ENCODE results near the gene MYH10. TPM values are rescaled to one million over a fixed set of nuclear protein-coding genes. Genes with fewer than 3 reads are reported as not detected.
"Not testable (repeated sequence)": the region's sequence is repeated elsewhere in the genome, so short reads cannot be mapped to it uniquely, and the experiment has no call there.

MYH10 gene
- total and polyA plus RNA-seq, 4 donors, result 9.1 to 79.1 (median 25.9) TPM

DNA sequence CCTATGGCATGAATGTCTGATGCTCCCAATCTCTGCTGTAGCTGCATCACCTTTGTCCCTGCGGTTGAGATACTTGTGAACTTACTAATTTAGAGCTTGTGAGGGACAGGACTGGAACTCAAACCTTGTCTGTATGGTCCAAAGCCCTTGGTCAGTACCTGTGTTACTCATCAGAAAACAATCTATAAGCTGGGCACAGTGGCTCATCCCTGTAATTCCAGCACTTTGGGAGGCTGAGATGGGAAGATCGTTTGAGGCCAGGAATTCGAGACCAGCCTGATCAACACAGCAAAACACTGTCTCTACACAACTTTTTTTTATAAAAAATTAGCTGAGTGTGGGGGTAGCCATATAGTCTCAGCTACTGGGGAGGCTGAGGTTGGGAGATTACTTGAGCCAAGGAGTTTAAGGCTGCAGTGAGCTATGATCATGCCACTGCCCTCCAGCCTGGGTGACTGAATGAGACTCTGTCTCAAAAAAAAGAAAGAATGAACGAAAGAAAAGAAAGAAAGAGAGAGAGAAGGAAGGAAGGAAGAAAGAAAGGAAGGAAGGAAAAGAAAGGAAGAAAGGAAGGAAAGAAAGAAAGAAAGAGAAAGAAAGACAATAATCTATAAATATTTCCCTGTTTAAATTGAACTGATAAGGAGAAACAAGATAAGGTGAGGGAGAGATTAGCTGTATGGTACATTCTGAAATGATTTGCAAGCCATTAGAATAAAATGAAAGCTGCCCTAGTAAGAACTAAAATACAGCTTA is 31.7 kb upstream of the MYH10 start:
- H3K27me3 ChIP-seq (ENCODE audit: control insufficient read depth in 4 of 4, insufficient read depth in 4 of 4, low read length in 3 of 4), result no peaks in the 10 kb centered on the region
- no peak overlapping the region for H3K9ac ChIP-seq (ENCODE audit: low read depth in 1 of 2, low read length in 2 of 2)
- no peak overlapping the region for H3K4me3 ChIP-seq (ENCODE audit: low read depth in 1 of 3, low read length in 3 of 3)
- no peaks in the 10 kb centered on the region for H3K4me1 ChIP-seq (ENCODE audit: control insufficient read depth in 4 of 4, insufficient read depth in 4 of 4, low read length in 3 of 4)
- 80% methylated on average over 4 of the region's 4 CpGs for whole genome bisulfite sequencing
- H3K36me3 ChIP-seq (ENCODE audit: control insufficient read depth in 4 of 4, insufficient read depth in 3 of 4, low read depth in 1 of 4, low read length in 3 of 4), result no peaks in the 10 kb centered on the region
- H3K27ac ChIP-seq (ENCODE audit: low read depth in 1 of 2, low read length in 2 of 2), result no peak overlapping the region
- TF ChIP-seq HNF4A (conservative IDR thresholded peaks at IDR 0.05), result no peak
- no peak for DNase-seq (ENCODE audit: low spot score)
- peaks cover 0 to 6% (median 0%) of the 10 kb centered on the region in 4 donors for H3K9me3 ChIP-seq (ENCODE audit: control insufficient read depth in 4 of 4, low read length in 3 of 4)

DNA sequence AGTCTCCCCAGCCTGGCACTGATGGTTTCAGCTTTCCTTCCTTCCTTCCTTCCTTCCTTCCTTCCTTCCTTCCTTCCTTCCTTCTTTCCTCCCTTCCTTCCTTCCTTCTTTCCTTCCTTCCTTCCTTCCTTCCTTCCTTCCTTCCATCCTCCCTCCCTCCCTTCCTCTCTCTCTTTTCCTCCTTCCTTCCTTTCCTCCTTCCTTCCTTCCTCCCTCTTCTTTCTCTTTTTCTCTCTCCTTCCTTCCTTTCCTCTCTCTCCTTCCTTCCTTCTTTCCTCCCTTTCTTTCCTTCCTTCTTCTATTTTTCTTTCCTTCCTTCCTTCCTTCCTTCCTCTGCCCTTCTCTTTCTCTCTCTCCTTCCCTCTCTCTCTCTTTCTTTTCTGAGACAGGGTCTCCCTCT is 30.2 kb upstream of the MYH10 start:
- H3K4me1 ChIP-seq (ENCODE audit: control insufficient read depth in 4 of 4, insufficient read depth in 4 of 4, low read length in 3 of 4); H3K27me3 ChIP-seq (ENCODE audit: control insufficient read depth in 4 of 4, insufficient read depth in 4 of 4, low read length in 3 of 4); H3K27ac ChIP-seq (ENCODE audit: low read depth in 1 of 2, low read length in 2 of 2); H3K4me3 ChIP-seq (ENCODE audit: low read depth in 1 of 3, low read length in 3 of 3); H3K9me3 ChIP-seq (ENCODE audit: control insufficient read depth in 4 of 4, low read length in 3 of 4); H3K9ac ChIP-seq (ENCODE audit: low read depth in 1 of 2, low read length in 2 of 2); H3K36me3 ChIP-seq (ENCODE audit: control insufficient read depth in 4 of 4, insufficient read depth in 3 of 4, low read depth in 1 of 4, low read length in 3 of 4); DNase-seq (ENCODE audit: low spot score): not testable (repeated sequence)

DNA sequence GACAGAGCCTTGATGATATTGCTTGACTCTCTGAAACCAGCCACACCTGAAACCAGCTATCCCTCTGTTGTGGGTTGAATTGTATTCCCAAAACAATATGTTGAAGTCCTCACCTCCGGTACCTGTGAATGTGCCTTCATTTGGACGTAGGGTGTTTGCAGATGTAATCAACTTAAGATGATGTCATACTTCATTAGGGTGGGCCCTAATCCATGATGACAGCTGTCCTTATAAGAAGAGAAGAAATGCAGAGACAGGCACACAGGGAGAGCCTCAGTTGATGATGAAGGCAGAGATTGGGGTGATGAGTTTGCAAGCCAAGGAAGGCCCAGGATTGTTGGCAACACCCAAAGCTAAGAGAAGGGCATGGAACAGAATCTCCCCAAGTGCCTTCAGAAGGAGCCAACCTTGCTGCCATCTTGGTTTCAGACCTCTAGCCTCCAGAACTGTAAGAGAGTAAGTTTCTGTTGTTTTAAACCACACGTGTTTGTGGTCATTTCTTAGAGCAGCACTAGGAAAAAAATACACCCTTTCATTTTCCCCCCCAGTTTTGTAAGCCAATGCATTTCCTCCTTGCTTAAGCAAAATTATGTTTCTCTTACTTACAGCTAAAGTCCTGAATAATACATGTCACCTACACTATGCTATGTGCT is 29.4 kb upstream of the MYH10 start:
- Histone ChIP-seq H3K27me3 (ENCODE audit: control insufficient read depth in 4 of 4, insufficient read depth in 4 of 4, low read length in 3 of 4) (no peaks in the 10 kb centered on the region), H3K9ac (ENCODE audit: low read depth in 1 of 2, low read length in 2 of 2) (no peak overlapping the region), H3K4me1 (ENCODE audit: control insufficient read depth in 4 of 4, insufficient read depth in 4 of 4, low read length in 3 of 4) (no peaks in the 10 kb centered on the region), H3K27ac (ENCODE audit: low read depth in 1 of 2, low read length in 2 of 2) (no peak overlapping the region), H3K36me3 (ENCODE audit: control insufficient read depth in 4 of 4, insufficient read depth in 3 of 4, low read depth in 1 of 4, low read length in 3 of 4) (no peaks in the 10 kb centered on the region), H3K9me3 (ENCODE audit: control insufficient read depth in 4 of 4, low read length in 3 of 4) (peaks cover 0 to 7% (median 0%) of the 10 kb centered on the region in 4 donors), H3K4me3 (ENCODE audit: low read depth in 1 of 3, low read length in 3 of 3) (no peak overlapping the region)
- no peak for DNase-seq (ENCODE audit: low spot score)
- no peak for TF ChIP-seq HNF4G (IDR thresholded peaks at IDR 0.05)
- no peak for TF ChIP-seq GABPA (IDR thresholded peaks at IDR 0.05 in 1 of 2, conservative IDR thresholded peaks at IDR 0.05 in 1 of 2)
- TF ChIP-seq, protein P1, sequence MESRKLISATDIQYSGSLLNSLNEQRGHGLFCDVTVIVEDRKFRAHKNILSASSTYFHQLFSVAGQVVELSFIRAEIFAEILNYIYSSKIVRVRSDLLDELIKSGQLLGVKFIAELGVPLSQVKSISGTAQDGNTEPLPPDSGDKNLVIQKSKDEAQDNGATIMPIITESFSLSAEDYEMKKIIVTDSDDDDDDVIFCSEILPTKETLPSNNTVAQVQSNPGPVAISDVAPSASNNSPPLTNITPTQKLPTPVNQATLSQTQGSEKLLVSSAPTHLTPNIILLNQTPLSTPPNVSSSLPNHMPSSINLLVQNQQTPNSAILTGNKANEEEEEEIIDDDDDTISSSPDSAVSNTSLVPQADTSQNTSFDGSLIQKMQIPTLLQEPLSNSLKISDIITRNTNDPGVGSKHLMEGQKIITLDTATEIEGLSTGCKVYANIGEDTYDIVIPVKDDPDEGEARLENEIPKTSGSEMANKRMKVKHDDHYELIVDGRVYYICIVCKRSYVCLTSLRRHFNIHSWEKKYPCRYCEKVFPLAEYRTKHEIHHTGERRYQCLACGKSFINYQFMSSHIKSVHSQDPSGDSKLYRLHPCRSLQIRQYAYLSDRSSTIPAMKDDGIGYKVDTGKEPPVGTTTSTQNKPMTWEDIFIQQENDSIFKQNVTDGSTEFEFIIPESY (IDR thresholded peaks at IDR 0.05), result no peak
- TF ChIP-seq, protein P2, sequence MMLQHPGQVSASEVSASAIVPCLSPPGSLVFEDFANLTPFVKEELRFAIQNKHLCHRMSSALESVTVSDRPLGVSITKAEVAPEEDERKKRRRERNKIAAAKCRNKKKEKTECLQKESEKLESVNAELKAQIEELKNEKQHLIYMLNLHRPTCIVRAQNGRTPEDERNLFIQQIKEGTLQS (IDR thresholded peaks at IDR 0.05), result no peak
- 77% methylated on average over 3 of the region's 3 CpGs for WGBS

DNA sequence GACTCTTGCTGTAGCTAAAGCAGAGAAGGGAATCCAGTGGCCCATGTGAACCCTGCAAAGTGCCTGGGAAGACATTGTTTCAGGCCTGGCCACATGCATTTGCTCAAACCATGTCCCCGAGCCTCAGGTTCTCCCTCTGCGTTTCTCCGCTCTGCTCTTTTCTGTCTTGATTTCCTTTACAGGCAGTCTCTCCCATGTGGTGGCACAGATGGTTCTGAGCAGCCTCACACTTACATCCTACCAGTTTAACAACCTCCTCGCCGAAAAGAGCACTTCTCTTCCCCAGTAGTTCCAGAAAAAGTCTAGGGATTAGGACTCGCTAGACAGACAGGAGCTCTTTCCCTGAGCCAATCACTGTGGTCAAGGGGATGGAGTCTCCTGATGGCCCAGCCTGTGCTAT is 28.3 kb upstream of the MYH10 start:
- H3K27me3 ChIP-seq (ENCODE audit: control insufficient read depth in 4 of 4, insufficient read depth in 4 of 4, low read length in 3 of 4), result no peaks in the 10 kb centered on the region
- no peak overlapping the region for H3K9ac ChIP-seq (ENCODE audit: low read depth in 1 of 2, low read length in 2 of 2)
- H3K4me1 ChIP-seq (ENCODE audit: control insufficient read depth in 4 of 4, insufficient read depth in 4 of 4, low read length in 3 of 4), result no peaks in the 10 kb centered on the region
- TF ChIP-seq FOXA1 (IDR thresholded peaks at IDR 0.05) (no peak), JUND (IDR thresholded peaks at IDR 0.05) (no peak), RXRA (IDR thresholded peaks at IDR 0.05) (no peak)
- TF ChIP-seq, protein P3, sequence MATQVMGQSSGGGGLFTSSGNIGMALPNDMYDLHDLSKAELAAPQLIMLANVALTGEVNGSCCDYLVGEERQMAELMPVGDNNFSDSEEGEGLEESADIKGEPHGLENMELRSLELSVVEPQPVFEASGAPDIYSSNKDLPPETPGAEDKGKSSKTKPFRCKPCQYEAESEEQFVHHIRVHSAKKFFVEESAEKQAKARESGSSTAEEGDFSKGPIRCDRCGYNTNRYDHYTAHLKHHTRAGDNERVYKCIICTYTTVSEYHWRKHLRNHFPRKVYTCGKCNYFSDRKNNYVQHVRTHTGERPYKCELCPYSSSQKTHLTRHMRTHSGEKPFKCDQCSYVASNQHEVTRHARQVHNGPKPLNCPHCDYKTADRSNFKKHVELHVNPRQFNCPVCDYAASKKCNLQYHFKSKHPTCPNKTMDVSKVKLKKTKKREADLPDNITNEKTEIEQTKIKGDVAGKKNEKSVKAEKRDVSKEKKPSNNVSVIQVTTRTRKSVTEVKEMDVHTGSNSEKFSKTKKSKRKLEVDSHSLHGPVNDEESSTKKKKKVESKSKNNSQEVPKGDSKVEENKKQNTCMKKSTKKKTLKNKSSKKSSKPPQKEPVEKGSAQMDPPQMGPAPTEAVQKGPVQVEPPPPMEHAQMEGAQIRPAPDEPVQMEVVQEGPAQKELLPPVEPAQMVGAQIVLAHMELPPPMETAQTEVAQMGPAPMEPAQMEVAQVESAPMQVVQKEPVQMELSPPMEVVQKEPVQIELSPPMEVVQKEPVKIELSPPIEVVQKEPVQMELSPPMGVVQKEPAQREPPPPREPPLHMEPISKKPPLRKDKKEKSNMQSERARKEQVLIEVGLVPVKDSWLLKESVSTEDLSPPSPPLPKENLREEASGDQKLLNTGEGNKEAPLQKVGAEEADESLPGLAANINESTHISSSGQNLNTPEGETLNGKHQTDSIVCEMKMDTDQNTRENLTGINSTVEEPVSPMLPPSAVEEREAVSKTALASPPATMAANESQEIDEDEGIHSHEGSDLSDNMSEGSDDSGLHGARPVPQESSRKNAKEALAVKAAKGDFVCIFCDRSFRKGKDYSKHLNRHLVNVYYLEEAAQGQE (IDR thresholded peaks at IDR 0.05), result no peak
- TF ChIP-seq, protein P2 (IDR thresholded peaks at IDR 0.05), result no peak
- WGBS, result 94% methylated on average over 6 of the region's 6 CpGs
- no peaks in the 10 kb centered on the region for H3K36me3 ChIP-seq (ENCODE audit: control insufficient read depth in 4 of 4, insufficient read depth in 3 of 4, low read depth in 1 of 4, low read length in 3 of 4)
- H3K27ac ChIP-seq (ENCODE audit: low read depth in 1 of 2, low read length in 2 of 2), result no peak overlapping the region
- H3K4me3 ChIP-seq (ENCODE audit: low read depth in 1 of 3, low read length in 3 of 3), result no peak overlapping the region
- peaks cover 0 to 7% (median 0%) of the 10 kb centered on the region in 4 donors for H3K9me3 ChIP-seq (ENCODE audit: control insufficient read depth in 4 of 4, low read length in 3 of 4)
- no peak for DNase-seq (ENCODE audit: low spot score)

Data from liver (tissue), 9 donors.